Muscle layer of duodenum (tissue), 2 donors: ENCODE measurements around the gene TRIM66.

Experiments
- H3K27ac ChIP-seq: one replicate; pipeline ENCODE4 v1.7.0; 2013; ENCODE audit warnings: mild to moderate bottlenecking, low read length
- H3K27me3 ChIP-seq: one replicate; pipeline ENCODE4 v1.7.0; 2013; ENCODE audit warnings: low read depth, mild to moderate bottlenecking, control low read depth, low read length
- H3K36me3 ChIP-seq, 2 donors: one replicate each; pipeline ENCODE4 v1.7.0; 2013; ENCODE audit warnings: low read length in 2 of 2, control low read depth in 1 of 2, mild to moderate bottlenecking in 1 of 2; ENCODE audit not compliant: insufficient read depth in 2 of 2, control insufficient read depth in 1 of 2
- H3K4me1 ChIP-seq, 2 donors: one replicate each; pipeline ENCODE4 v1.7.0; 2013; ENCODE audit warnings: low read length in 2 of 2, mild to moderate bottlenecking in 2 of 2, control low read depth in 1 of 2, moderate library complexity in 1 of 2; ENCODE audit not compliant: insufficient read depth in 2 of 2, control insufficient read depth in 1 of 2
- H3K4me3 ChIP-seq, 2 donors: one replicate each; pipeline ENCODE4 v1.7.0; 2013; ENCODE audit warnings: low read length in 2 of 2, low read depth in 1 of 2, mild to moderate bottlenecking in 1 of 2
- H3K9me3 ChIP-seq, 2 donors: one replicate each; pipeline ENCODE4 v1.7.0; 2013; ENCODE audit warnings: low read length in 2 of 2, control low read depth in 1 of 2, mild to moderate bottlenecking in 1 of 2; ENCODE audit not compliant: control insufficient read depth in 1 of 2
- donor health status: healthy.

Gene TRIM66

DNA sequence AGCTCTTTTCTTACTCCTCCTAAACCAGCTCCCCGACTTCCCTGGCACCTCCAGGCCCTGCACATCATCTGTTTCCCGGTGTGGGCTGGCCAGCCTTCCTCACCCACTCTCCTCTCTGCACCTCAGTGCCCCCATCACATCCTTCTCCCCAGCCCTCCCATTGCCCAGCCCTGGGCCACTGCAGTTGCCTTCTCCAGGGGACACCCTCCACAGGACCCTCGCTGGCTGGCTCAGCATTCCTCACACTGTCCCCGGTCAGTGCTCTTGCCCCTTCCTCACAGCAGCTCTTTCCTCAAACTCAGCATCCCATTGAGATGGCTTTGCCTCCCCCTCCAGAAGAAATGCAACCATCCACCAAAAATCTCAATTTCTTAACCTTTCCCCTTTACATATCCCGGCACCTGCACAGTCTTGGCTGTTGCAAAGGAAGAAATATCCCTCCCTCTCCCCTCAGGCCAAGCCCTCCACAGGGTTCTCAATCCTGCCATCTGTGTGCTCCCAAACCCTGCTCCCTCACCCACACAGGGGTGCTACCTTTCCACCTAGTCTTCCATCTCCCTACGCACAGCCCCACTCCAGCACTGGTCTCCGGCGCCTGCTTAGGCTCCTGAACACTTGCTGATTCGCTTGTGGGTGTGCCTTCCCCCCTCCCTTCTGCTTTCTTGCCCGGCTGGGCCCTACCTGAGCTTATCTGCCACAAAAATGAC lies 19.6 kb upstream of the TRIM66 start:
- Histone ChIP-seq H3K27ac (no peak overlapping the region), H3K9me3 (no peaks in the 10 kb centered on the region), H3K4me1 (peaks cover 0 to 8% of the 10 kb centered on the region in 2 donors), H3K27me3 (no peaks in the 10 kb centered on the region), H3K4me3 (no peak overlapping the region), H3K36me3 (peaks cover 27 to 56% of the 10 kb centered on the region in 2 donors)

DNA sequence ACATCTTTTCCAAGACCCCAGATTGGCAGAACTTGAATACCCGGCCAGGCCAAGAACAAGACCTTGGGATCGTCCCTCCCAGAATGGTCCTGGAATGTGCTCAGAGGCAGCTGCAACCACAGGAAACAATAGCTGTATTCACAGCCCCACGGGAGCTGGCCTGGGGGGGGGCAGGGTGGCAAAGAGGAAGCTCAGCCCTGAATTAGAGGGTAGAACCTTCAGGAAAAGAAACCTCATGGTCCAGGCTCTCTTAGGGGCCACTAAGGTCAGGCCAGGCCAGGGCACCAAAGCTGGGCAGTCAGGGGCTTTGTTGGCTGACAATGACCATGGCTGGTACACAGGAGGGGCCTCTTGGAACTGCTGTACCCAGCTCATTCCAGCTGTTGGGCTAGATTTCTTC lies 17.4 kb upstream of the TRIM66 start:
- no peaks in the 10 kb centered on the region for H3K27me3 ChIP-seq
- H3K9me3 ChIP-seq: no peaks in the 10 kb centered on the region
- H3K36me3 ChIP-seq: peaks cover 37 to 66% of the 10 kb centered on the region in 2 donors
- H3K4me3 ChIP-seq: no peak overlapping the region
- H3K27ac ChIP-seq: peak overlapping the region; percentile 65
- peaks cover 0 to 13% of the 10 kb centered on the region in 2 donors for H3K4me1 ChIP-seq

DNA sequence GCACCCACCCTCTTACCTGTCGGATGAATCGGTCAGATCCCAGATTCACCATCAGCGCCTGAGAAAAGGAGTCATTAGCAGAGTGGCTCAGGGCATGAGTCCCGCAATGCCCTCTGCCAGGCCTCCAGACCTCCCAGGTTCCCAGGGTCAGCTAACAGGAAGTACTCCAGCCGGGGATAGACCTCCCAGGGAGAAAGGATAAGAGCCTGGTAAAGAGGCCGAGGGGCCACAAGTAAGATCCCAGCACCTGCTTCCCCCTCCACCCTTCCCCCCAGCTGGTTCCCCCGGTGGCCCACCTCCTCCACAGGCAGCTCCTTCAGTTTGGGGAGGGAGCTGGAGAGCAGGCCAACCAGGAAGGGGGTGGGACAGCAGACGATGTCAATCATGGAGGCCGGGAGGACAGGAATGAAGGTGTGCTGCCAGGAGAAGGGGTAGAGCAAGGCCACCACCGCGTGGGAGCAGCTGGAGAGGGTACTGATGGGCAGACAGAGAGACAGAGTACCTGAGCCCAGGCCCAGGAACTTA lies 16.5 kb upstream of the TRIM66 start:
- Histone ChIP-seq H3K4me1 (peaks cover 0 to 13% of the 10 kb centered on the region in 2 donors), H3K36me3 (peaks cover 44 to 69% of the 10 kb centered on the region in 2 donors), H3K4me3 (no peak overlapping the region), H3K9me3 (no peaks in the 10 kb centered on the region), H3K27me3 (no peaks in the 10 kb centered on the region), H3K27ac (peak overlapping the region; percentile 27)

DNA sequence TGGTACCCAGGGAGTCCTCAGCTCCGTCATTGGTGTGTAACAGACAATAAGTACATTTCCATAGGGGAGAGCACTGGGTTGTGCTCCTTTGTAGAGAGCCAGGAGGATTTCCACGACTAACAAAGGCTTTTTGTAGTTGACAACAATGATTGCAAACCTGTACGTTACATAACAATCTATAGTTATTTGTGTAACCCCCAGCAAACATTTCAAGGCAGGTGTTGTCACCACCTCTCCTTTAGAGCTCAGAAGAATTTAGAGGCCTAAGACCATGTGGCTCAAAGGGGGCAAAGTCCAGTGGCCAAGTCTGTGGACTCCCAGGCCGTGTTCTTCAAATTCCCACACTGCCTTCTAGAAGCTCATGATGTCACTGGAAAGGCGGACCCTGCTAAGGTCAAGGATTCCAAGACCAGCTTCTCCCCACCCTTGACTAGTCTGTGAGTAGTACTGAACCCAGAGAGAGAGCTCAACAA lies 15.9 kb upstream of the TRIM66 start:
- Histone ChIP-seq H3K9me3 (no peaks in the 10 kb centered on the region), H3K27ac (no peak overlapping the region), H3K36me3 (peaks cover 50 to 69% of the 10 kb centered on the region in 2 donors)

DNA sequence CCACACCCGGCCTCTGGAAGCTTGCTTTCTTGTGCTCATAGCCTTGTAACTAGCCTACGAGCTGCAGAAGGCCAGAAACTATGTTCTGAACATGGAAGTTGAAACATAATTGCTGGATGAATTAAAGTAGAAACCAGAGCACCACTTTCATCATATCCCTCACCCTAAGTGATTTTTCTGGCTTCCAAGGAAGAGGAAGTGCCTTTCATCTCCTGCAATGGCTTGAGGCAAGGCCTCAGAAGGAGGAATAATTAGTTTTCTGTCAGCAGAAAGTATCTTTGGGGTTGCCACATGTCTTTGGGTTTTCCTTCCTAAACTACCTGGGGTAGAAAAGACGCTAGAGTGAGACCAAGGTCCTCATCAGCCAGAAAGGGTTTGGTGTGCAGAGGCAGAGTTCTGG lies 14.6 kb upstream of the TRIM66 start:
- Histone ChIP-seq H3K9me3 (no peaks in the 10 kb centered on the region), H3K27ac (no peak overlapping the region), H3K27me3 (no peaks in the 10 kb centered on the region), H3K36me3 (peaks cover 63 to 71% of the 10 kb centered on the region in 2 donors), H3K4me1 (peaks cover 0 to 17% of the 10 kb centered on the region in 2 donors), H3K4me3 (no peak overlapping the region)

More for the DNA sequence above, 15.9 kb upstream of the TRIM66 start:
- no peak overlapping the region for H3K4me3 ChIP-seq
- peaks cover 0 to 13% of the 10 kb centered on the region in 2 donors for H3K4me1 ChIP-seq
- no peaks in the 10 kb centered on the region for H3K27me3 ChIP-seq

DNA sequence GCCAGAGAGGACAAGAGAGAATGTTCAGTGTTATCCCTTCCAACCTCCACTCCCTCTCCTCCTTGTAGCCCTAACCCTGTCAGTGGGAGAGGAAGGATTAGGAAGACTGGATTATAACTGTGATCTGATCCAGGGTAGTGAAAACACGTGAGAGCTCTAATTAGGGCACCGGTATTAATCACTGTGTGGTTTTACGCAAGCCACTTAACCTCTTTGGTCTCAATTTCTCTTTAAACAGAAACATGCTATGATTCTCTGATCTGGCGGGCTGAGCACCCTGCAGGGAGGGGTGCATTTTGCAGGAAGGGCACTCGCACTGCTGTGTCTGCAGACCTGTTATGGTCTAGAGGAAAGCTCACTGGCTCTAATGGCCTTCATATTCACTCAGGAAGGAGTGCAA lies 11.7 kb upstream of the TRIM66 start:
- H3K27me3 ChIP-seq: no peaks in the 10 kb centered on the region
- peak overlapping the region; percentile 30 for H3K27ac ChIP-seq
- peaks cover 52 to 78% of the 10 kb centered on the region in 2 donors for H3K36me3 ChIP-seq

DNA sequence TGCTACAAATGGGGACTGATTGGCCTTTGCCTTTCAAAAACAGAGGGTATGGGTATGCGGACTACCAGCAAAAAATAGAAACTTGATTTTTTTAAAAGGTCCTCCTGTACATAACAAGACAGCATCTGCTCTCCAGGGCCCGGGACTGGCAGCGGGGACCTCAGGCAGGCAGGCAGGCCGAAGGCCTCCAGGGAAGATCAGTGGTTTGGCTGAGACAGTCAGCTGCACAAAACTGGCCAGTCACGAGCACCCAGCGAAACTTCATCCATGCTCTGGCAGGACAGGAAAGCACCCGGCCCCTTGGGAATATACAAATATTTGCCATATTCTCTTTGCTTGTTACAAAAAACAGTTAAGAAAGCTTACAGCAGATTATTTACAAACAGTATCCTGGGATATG lies 11.1 kb upstream of the TRIM66 start:
- Histone ChIP-seq H3K4me1 (peaks cover 0 to 9% of the 10 kb centered on the region in 2 donors), H3K27me3 (no peaks in the 10 kb centered on the region), H3K4me3 (no peak overlapping the region), H3K27ac (no peak overlapping the region), H3K36me3 (peaks cover 46 to 73% of the 10 kb centered on the region in 2 donors), H3K9me3 (no peaks in the 10 kb centered on the region)

More for the DNA sequence above, 11.7 kb upstream of the TRIM66 start:
- Histone ChIP-seq H3K4me1 (peaks cover 0 to 9% of the 10 kb centered on the region in 2 donors), H3K4me3 (no peak overlapping the region), H3K9me3 (no peaks in the 10 kb centered on the region)

DNA sequence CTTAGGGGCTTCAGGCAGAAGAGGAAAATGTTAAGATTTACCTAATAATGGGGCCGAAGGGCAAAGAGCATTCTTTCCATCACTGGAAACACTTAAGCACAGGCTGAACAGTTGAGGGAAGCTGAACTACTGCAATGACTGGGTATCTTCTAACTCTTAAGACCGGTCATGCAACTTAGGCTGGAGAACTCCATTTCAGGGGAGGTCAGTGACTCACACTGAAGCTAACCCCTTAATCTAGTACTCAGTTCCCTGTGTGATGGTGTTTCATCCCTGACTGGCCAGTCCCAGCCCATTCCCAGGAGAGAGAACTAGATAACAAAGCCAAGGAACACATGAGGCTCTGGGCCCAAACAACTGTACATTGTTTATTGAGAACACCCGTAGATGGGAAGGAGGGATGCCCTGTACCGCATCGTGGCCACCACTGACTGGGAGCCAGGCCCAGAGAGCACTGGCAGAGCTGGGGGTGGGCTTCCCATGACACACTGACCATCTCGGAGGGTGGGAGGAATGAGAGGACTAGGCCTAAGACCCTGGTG lies 10.6 kb upstream of the TRIM66 start:
- no peak overlapping the region for H3K4me3 ChIP-seq
- H3K27ac ChIP-seq: no peak overlapping the region
- H3K36me3 ChIP-seq: peaks cover 43 to 68% of the 10 kb centered on the region in 2 donors
- no peaks in the 10 kb centered on the region for H3K9me3 ChIP-seq
- H3K4me1 ChIP-seq: peaks cover 0 to 11% of the 10 kb centered on the region in 2 donors
- H3K27me3 ChIP-seq: no peaks in the 10 kb centered on the region

DNA sequence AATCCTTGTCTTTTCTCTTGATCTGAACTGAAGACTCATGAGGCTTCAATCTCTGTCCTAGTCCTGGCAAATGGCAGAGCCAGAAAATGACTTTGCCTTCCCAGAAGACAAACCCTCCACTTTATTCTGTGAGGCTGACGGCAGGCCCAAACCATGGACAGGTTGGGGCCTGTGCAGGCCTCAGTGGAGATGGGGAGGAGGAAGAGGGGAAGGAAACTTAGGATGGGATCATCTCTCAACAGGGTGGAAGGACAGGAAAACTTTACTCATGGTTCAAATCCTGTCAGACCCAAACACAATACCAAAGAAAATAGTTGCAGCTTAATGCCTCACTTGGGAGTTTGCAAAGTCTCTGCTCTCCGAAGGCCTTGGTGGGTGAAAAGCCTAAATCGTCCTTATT lies 10.0 kb upstream of the TRIM66 start:
- Histone ChIP-seq H3K9me3 (no peaks in the 10 kb centered on the region), H3K27ac (no peak overlapping the region), H3K4me3 (no peak overlapping the region), H3K4me1 (peaks cover 0 to 17% of the 10 kb centered on the region in 2 donors), H3K36me3 (peaks cover 40 to 64% of the 10 kb centered on the region in 2 donors), H3K27me3 (no peaks in the 10 kb centered on the region)

DNA sequence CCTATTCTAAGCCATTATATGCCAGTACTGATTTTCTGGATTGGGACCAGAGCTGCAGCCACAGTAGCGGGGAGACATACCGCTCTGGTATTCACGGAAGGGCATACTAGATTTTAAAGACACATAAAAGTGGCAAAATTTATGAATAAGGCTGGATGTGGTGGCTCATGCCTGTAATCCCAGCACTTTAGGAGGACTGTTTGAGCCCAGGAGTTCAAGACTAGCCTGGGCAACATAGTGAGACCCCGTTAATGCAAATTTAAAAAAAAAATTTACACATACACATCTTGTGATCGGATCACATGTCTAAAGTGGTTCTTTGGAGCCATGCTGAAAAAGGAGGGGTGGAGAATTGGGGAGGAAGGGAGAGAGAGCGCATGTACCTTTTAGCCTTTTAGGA lies 9.1 kb upstream of the TRIM66 start:
- Histone ChIP-seq H3K27me3 (no peaks in the 10 kb centered on the region), H3K4me1 (peaks cover 0 to 17% of the 10 kb centered on the region in 2 donors), H3K9me3 (no peaks in the 10 kb centered on the region), H3K36me3 (peaks cover 39 to 58% of the 10 kb centered on the region in 2 donors), H3K27ac (no peak overlapping the region), H3K4me3 (no peak overlapping the region)

DNA sequence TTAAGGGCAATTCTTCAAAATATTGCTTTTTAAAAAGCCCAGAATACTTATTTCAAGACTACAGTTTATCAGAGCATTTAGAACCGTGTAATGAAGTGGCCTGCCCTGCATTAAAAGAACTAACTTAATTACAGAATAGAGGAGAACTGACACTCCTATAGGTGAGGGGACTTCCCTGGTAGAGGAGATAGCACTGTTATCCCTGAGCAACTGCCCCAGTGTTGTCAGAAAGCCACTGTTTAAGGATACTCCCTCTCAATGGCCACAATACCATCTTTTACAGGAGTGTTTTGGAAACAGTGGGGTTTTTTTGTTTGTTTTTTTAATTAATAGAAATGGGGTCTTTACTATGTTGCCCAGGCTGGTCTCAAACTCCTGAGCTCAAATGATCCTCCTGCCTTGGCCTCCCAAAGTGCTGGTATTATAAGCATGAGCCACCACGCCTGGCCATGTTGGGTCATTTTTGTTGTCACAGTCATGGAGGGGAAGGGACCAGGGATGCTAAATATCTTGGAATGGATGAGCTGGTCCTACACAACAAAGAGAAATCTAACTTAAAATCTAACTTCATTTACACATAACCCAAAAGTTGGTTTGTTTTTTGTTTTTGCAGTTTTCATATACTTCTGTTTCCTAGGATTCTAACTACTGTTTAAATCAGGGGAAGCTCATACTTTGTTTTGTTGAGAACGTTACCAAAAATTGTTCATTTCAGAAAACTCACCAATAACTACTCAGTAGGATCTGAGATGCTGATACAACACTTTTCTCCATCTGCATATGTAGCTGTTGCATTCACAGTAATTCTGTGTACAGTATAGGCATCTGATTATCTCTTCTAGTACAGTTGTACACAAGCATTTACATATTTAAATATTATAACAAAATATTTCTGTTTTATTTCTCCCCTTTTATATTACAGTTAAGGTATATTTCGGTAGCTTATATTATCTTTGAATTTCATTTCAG lies 8.2 kb upstream of the TRIM66 start:
- Histone ChIP-seq H3K4me3 (no peak overlapping the region), H3K4me1 (peaks cover 0 to 16% of the 10 kb centered on the region in 2 donors), H3K36me3 (peaks cover 43 to 56% of the 10 kb centered on the region in 2 donors), H3K27ac (no peak overlapping the region), H3K27me3 (no peaks in the 10 kb centered on the region), H3K9me3 (no peaks in the 10 kb centered on the region)
